H1 (cell line): ENCODE results near the gene COL17A1. TPM values are rescaled to one million over a fixed set of nuclear protein-coding genes. Genes with fewer than 3 reads are reported as not detected.

ENCODE experiments used
- MAFK ChIP-seq: IDR thresholded peaks from 2 replicates; pipeline ENCODE4 v1.6.1; 2012; ENCODE audit warnings: low read depth, mild to moderate bottlenecking, improper control_type of control experiment, low read length
- SIRT6 ChIP-seq: IDR thresholded peaks from one replicate; pipeline ENCODE4 v1.7.1; 2012; ENCODE audit warnings: low read length, inconsistent platforms
- polyA plus RNA-seq, 7 experiments: library from polyadenylated mRNA; depleted of rRNA in 3 of 7; stranded (reverse) in 5 of 7; unstranded in 2 of 7; fragments of >200 nt in 5 of 7; fragments of 200-250 nt in 2 of 7; gene quantifications; 1 replicate in 5 of 7; 2 replicates in 1 of 7; 4 replicates in 1 of 7; pipeline versions ENCODE4 v1.2.1 to v1.2.3, GENCODE V29; 2011 to 2013; ENCODE audit warnings: missing spikeins in 2 of 7, mixed read lengths in 2 of 7
- total RNA-seq: library from RNA; stranded (reverse); fragmentation: NEBNext Ultra II Directional; extraction: Animal tissue kit (Norgen Biotek cat#: 25700); gene quantifications from 2 replicates; pipeline ENCODE4 v1.2.1, GENCODE V29; 2021
- TF ChIP-seq, protein P1 (sequence below): IDR thresholded peaks from 2 replicates; pipeline ENCODE4 v1.6.1; 2011; ENCODE audit warnings: low read length, improper control_type of control experiment

The COL17A1 gene
- total and polyA plus RNA-seq, 2 of the 8 experiments (the other 6 are each of a cell fraction or from before 2014, with no cell fraction given), result 0.35 to 0.37 TPM

DNA sequence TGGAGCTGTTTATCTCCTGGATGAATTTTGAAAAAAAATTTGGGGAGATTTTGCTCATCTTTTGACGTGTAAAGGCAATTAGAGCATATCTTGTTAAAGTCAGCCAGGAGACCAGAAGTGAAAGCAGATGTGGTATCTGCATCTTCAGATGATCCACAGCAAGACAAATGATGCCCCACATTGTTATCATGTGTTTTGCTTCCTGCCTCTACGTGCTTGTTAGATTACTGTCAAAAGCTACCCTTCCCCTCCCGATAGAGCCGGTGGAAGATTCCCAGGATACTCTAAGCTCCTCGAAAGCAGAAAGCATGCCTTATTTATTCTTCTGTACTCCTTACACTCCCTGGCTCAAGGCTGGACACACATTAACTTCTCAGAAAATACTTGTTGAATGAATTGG is 12.9 kb downstream of the COL17A1 start (continued):
- TF ChIP-seq, protein P1, sequence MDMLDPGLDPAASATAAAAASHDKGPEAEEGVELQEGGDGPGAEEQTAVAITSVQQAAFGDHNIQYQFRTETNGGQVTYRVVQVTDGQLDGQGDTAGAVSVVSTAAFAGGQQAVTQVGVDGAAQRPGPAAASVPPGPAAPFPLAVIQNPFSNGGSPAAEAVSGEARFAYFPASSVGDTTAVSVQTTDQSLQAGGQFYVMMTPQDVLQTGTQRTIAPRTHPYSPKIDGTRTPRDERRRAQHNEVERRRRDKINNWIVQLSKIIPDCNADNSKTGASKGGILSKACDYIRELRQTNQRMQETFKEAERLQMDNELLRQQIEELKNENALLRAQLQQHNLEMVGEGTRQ, result no peak
- TF ChIP-seq MAFK (no peak), SIRT6 (no peak)
